GM23248 (cell line): ENCODE measurements around the gene FBXL3. TPM values are rescaled to one million over a fixed set of nuclear protein-coding genes. Genes with fewer than 3 reads are reported as not detected.

Experiments used
- DNase-seq: peaks from one replicate; pipeline ENCODE4 v3.0.0-alpha.2; 2015
- H2AFZ ChIP-seq: fragments of 200-600 bp; sonication (generic); 2 replicates; pipeline ENCODE4 v1.6.1; 2016; ENCODE audit warnings: antibody characterized with exemption
- H3F3A ChIP-seq: fragments of 200-600 bp; sonication (generic); 2 replicates; pipeline ENCODE4 v1.6.1; 2016; ENCODE audit warnings: mild to moderate bottlenecking, antibody characterized with exemption, mixed run types; ENCODE audit not compliant: insufficient read depth
- H3K27ac ChIP-seq: fragments of 200-600 bp; sonication (generic); 2 replicates; pipeline ENCODE4 v1.5.1; 2016; ENCODE audit warnings: mild to moderate bottlenecking
- H3K27me3 ChIP-seq: fragments of 200-600 bp; sonication (generic); replicated peaks from 2 replicates; pipeline ENCODE4 v1.6.1; 2016; ENCODE audit warnings: mild to moderate bottlenecking; ENCODE audit not compliant: insufficient read depth
- H3K36me3 ChIP-seq: fragments of 200-600 bp; sonication (generic); 2 replicates; pipeline ENCODE4 v1.6.1; 2016; ENCODE audit warnings: low read depth, mild to moderate bottlenecking
- H3K4me1 ChIP-seq: fragments of 200-600 bp; sonication (generic); 2 replicates; pipeline ENCODE4 v1.6.1; 2016; ENCODE audit warnings: mild to moderate bottlenecking; ENCODE audit not compliant: insufficient read depth
- H3K4me2 ChIP-seq: fragments of 200-600 bp; sonication (generic); one replicate; pipeline ENCODE4 v1.6.1; 2016; ENCODE audit warnings: mild to moderate bottlenecking; ENCODE audit not compliant: unreplicated experiment
- H3K4me3 ChIP-seq: fragments of 200-600 bp; sonication (generic); 2 replicates; pipeline ENCODE4 v1.5.1; 2016; ENCODE audit warnings: mild to moderate bottlenecking
- H3K79me2 ChIP-seq: fragments of 200-600 bp; sonication (generic); 2 replicates; pipeline ENCODE4 v1.6.1; 2016; ENCODE audit warnings: mild to moderate bottlenecking; ENCODE audit not compliant: insufficient read depth
- H3K9ac ChIP-seq: fragments of 200-600 bp; sonication (generic); 2 replicates; pipeline ENCODE4 v1.6.1; 2016; ENCODE audit warnings: mild to moderate bottlenecking
- H3K9me2 ChIP-seq: fragments of 200-600 bp; sonication (generic); 2 replicates; pipeline ENCODE4 v1.6.1; 2016; ENCODE audit warnings: mixed run types, mild to moderate bottlenecking, moderate library complexity; ENCODE audit not compliant: insufficient read depth
- H3K9me3 ChIP-seq: fragments of 200-600 bp; sonication (generic); one replicate; pipeline ENCODE4 v1.6.1; 2017; ENCODE audit warnings: low read depth
- H4K20me1 ChIP-seq: fragments of 200-600 bp; sonication (generic); 2 replicates; pipeline ENCODE4 v1.6.0; 2016; ENCODE audit not compliant: insufficient read depth
- EZH2 ChIP-seq: fragments of 200-600 bp; sonication (generic); IDR thresholded peaks from 2 replicates; pipeline ENCODE4 v1.6.1; 2018; ENCODE audit warnings: antibody characterized with exemption, mild to moderate bottlenecking; ENCODE audit not compliant: insufficient read depth, poor library complexity, severe bottlenecking
- EZH2phosphoT487 ChIP-seq: fragments of 200-600 bp; sonication (generic); IDR thresholded peaks from 2 replicates; pipeline ENCODE4 v1.6.1; 2018; ENCODE audit warnings: antibody characterized with exemption, moderate library complexity, mild to moderate bottlenecking, low read depth; ENCODE audit not compliant: insufficient read depth
- WGBS, 2 experiments: methylation state at CpG; one replicate each; pipeline ENCODE4 v1.1.6; 2015 to 2017; ENCODE audit warnings: low lambda C conversion rate in 2 of 2, low coverage in 1 of 2; ENCODE audit errors: missing lambda C conversion rate in 2 of 2; 5-methylcytosine and 5-hydroxymethylcytosine counted together
- in situ Hi-C: fragments of 300-500 bp; cut with MboI; formaldehyde crosslinking; loops from 2 replicates; pipeline ENCODE4 v1.15.0; 2020
- polyA plus RNA-seq: library from polyadenylated mRNA; unstranded; fragments of >200 nt; fragmentation: Nextera tagmentation; extraction: Ambion mirVana; gene quantifications from 2 replicates; pipeline ENCODE4 v1.2.1, GENCODE V29; 2016
- total RNA-seq: library from RNA; depleted of rRNA; stranded (reverse); fragments of >200 nt; shearing (Covaris generic); gene quantifications from 2 replicates; pipeline ENCODE4 v1.2.3, GENCODE V29; 2014

FBXL3 gene
- total and polyA plus RNA-seq, 2 experiments from 2014 or later, result 44.8 to 83.1 TPM

DNA sequence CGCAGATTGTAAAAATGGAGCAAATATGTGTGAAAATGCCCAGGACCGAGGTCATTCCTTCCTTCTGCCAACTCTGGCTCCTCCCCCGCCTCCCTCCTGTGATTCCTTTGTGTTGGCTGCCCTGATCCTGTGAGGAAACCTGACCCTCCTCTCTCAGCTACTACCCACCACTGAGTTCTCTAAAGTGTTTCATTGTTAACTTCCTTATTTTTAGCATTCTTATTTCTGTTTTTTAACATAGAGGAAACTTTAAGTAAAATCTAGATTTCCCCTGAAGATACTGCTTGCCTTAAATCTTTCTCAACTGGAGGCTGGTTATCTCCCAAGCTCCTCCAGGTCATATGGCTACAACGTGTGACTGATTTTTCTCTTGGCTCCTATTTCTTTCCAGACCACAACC, 21.7 kb upstream of the FBXL3 start:
- Histone ChIP-seq H3K4me1 (no peaks in the 10 kb centered on the region), H4K20me1 (no peaks in the 10 kb centered on the region), H3K27me3 (no peaks in the 10 kb centered on the region), H3K36me3 (peaks cover 37% of the 10 kb centered on the region), H3K79me2 (no peaks in the 10 kb centered on the region), H3K9me2 (no peaks in the 10 kb centered on the region), H3K27ac (no peak overlapping the region), H2AFZ (no peak overlapping the region), H3F3A (no peaks in the 10 kb centered on the region), H3K4me2 (no peak overlapping the region), H3K4me3 (no peak overlapping the region), H3K9me3 (no peaks in the 10 kb centered on the region), H3K9ac (no peak overlapping the region)
- TF ChIP-seq EZH2phosphoT487 (no peak), EZH2 (no peak)
- no peak for DNase-seq
- in situ Hi-C loops, result no loop called here
- WGBS, 2 experiments, result 54 to 70% methylated on average over 4 of the region's 4 CpGs

DNA sequence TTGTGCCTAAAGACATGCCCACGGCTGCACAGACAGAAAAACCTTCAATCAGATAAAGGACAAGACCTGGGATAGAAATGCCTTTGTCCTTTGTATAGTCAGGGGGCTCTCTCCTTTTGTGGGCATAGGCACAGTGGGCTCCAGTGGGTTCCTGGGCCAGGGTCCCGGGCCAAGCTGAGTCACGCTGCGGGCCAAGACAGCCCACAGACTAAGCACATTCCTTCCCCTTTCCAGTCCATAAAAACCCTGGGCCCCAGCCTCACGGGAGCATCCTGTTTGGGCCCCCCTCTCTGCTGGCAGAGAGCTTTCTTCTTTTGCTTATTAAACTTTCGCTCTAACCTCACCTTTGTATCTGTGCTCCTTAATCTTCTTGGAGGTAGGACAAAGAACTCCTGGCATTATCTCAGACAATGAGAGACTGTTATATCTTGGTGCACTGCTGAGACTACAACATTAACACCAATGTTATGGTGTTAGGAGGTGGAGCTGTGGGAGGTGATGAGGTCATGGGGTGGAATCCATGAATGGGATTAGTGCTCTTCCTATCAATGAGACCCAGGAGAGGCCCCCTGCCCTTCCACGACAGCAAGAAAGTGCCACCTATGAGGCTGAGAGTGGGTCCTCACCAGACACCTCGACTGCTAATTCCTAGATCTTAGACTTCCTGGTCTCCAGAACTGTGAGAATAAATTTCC, 20.8 kb upstream of the FBXL3 start:
- in situ Hi-C loops, result no loop called here
- H3K9me3 ChIP-seq, result no peaks in the 10 kb centered on the region
- no peak for TF ChIP-seq EZH2
- no peak for TF ChIP-seq EZH2phosphoT487
- H3F3A ChIP-seq, result peaks cover 8% of the 10 kb centered on the region
- no peak overlapping the region for H3K27ac ChIP-seq
- no peak for DNase-seq
- H2AFZ ChIP-seq, result no peak overlapping the region
- no peak overlapping the region for H3K4me2 ChIP-seq
- peaks cover 37% of the 10 kb centered on the region for H3K36me3 ChIP-seq
- H3K79me2 ChIP-seq, result no peaks in the 10 kb centered on the region
- no peaks in the 10 kb centered on the region for H3K9me2 ChIP-seq
- no peak overlapping the region for H3K9ac ChIP-seq
- H3K27me3 ChIP-seq, result no peaks in the 10 kb centered on the region
- no peak overlapping the region for H3K4me3 ChIP-seq
- no peaks in the 10 kb centered on the region for H3K4me1 ChIP-seq
- 93 to 95% methylated on average over 8 of the region's 8 CpGs for whole genome bisulfite sequencing, 2 experiments
- H4K20me1 ChIP-seq, result no peaks in the 10 kb centered on the region

DNA sequence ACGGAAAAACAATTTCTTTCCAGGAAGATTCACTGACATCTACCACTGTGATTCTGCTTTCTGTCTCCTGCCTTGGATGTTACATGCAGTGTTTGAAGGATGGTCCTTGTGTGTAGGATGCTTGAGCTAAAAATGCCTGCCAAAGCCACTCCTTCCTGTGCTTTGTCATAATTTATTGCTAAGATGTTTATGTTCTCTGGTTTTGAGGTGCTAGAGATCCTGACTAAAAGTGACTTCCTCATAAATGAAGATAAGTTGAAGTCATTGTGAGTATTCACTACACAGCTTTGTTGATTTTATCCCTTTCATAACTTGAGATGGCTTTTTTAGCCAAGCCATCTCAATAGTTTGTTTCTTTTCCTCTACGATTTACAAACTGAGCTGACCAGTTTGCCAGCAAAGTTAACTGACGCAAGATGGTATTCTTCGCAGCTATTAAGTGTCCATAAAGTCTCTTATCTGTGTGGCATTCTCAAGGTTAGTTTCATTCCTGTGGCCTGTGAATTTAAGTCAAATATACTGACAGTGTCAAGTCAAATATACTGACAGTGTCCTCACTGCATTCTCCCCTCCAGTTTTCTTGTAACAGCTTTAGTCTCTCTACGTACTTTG, 15.7 kb upstream of the FBXL3 start:
- Histone ChIP-seq H3K9ac (no peak overlapping the region), H2AFZ (no peak overlapping the region), H3K4me2 (no peak overlapping the region), H3K4me1 (no peaks in the 10 kb centered on the region), H3K27ac (no peak overlapping the region), H3K9me2 (no peaks in the 10 kb centered on the region), H3K27me3 (no peaks in the 10 kb centered on the region), H3K36me3 (peaks cover 10% of the 10 kb centered on the region; the same call in 1 of the 2 replicates), H3K4me3 (no peak overlapping the region), H3K79me2 (no peaks in the 10 kb centered on the region), H3K9me3 (no peaks in the 10 kb centered on the region), H4K20me1 (no peaks in the 10 kb centered on the region), H3F3A (peaks cover 8% of the 10 kb centered on the region)
- in situ Hi-C loops, result no loop called here
- TF ChIP-seq EZH2phosphoT487, result no peak
- no peak for TF ChIP-seq EZH2
- DNase-seq, result no peak
- WGBS, 2 experiments, result 45 to 57% methylated on average over 5 of the region's 5 CpGs

DNA sequence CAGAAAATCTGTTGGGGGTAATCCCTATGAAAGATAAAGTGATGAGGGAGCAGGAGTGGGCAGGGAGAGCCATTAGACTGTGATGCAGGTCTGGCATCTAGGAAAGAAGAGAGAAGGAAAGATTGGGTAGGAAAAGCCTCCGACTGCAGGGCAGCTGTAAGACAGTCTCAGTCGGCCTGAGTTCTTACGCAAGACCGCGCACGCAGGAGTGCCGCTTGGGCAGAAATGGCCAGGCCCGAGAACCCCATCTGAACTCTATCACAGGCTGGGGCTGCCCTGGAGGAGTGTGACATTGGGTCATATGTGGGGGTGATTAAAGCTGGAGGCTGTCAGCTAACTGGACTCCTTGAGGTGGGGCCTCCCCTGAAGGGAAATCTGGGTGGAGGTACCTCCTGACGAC, 13.9 kb upstream of the FBXL3 start:
- Histone ChIP-seq H3K9me2 (no peaks in the 10 kb centered on the region), H3K4me1 (no peaks in the 10 kb centered on the region), H3K9me3 (no peaks in the 10 kb centered on the region), H4K20me1 (no peaks in the 10 kb centered on the region), H3K9ac (no peak overlapping the region), H3K27ac (no peak overlapping the region), H3K27me3 (no peaks in the 10 kb centered on the region), H3K79me2 (no peaks in the 10 kb centered on the region), H3K4me3 (no peak overlapping the region), H3F3A (peaks cover 8% of the 10 kb centered on the region), H3K36me3 (peaks cover 6% of the 10 kb centered on the region; the same call in 1 of the 2 replicates), H2AFZ (no peak overlapping the region), H3K4me2 (no peak overlapping the region)
- WGBS, 2 experiments, result 89 to 94% methylated on average over 9 of the region's 9 CpGs
- in situ Hi-C loops, result no loop called here
- TF ChIP-seq EZH2phosphoT487 (no peak), EZH2 (no peak)
- DNase-seq, result no peak
